GM18873 (cell line): Measurements from ENCODE around the gene SH3TC1.

Experiments
- ATAC-seq: cut with Tn5 transposase; IDR thresholded peaks from one replicate; pipeline ENCODE4 v1.9.1; 2021; ENCODE audit warnings: mild to moderate bottlenecking, moderate library complexity, moderate number of reproducible peaks; ENCODE audit not compliant: unreplicated experiment, low FRiP score

Gene SH3TC1

GRCh38 chr4:8282134-8282641 lies 83.1 kb downstream of the SH3TC1 start:
- ATAC-seq = no peak

GRCh38 chr4:8282742-8283141 lies 83.7 kb downstream of the SH3TC1 start:
- no peak for ATAC-seq

- no peak for ATAC-seq
Observed at GRCh38 chr4:8283161-8283560, 84.1 kb downstream of the SH3TC1 start.

- no peak for ATAC-seq
Observed at GRCh38 chr4:8283631-8284121, 84.6 kb downstream of the SH3TC1 start.

- ATAC-seq = no peak
Observed at GRCh38 chr4:8284391-8284790, 85.3 kb downstream of the SH3TC1 start.

GRCh38 chr4:8285143-8285975 lies 86.3 kb downstream of the SH3TC1 start:
- no peak for ATAC-seq

- no peak for ATAC-seq
Observed at GRCh38 chr4:8285976-8286718, 87.1 kb downstream of the SH3TC1 start.

GRCh38 chr4:8286719-8287342 lies 87.7 kb downstream of the SH3TC1 start:
- ATAC-seq = no peak

- no peak for ATAC-seq
Observed at GRCh38 chr4:8287343-8288280, 88.5 kb downstream of the SH3TC1 start.

GRCh38 chr4:8289151-8289750 lies 90.2 kb downstream of the SH3TC1 start:
- ATAC-seq = no peak

- ATAC-seq = no peak
Observed at GRCh38 chr4:8289956-8290700, 91.0 kb downstream of the SH3TC1 start.

- no peak for ATAC-seq
Observed at GRCh38 chr4:8290701-8290970, 91.5 kb downstream of the SH3TC1 start.
